GM12878 (cell line): Measurements from ENCODE around the gene KCNJ16. TPM values are rescaled to one million over a fixed set of nuclear protein-coding genes. Genes with fewer than 3 reads are reported as not detected.

Experiments used
- ATAC-seq: fragments of 200-7000 bp; cut with Tn5 transposase; 3 replicates; pipeline ENCODE4 v1.9.1; 2020; ENCODE audit warnings: mild to moderate bottlenecking, moderate library complexity
- BruUV-seq: library from RNA; stranded (reverse); fragments of 400-500 nt; replicated peaks from 2 replicates; lab custom pipeline; 2021; lab: Mats Ljungman, UMichigan
- CTCF ChIA-PET: fragments of 300-600 bp; sonication (Branson Sonifier 250); formaldehyde crosslinking; extraction: SDS; loops from one replicate; lab custom pipeline; 2021; ENCODE audit warnings: inconsistent platforms; lab: Yijun Ruan, JAX
- POLR2A ChIA-PET: fragments of 350-600 bp; formaldehyde crosslinking; extraction: SDS; loops from one replicate; lab custom pipeline; 2021; ENCODE audit warnings: inconsistent platforms; lab: Charles Lee
- RAD21 ChIA-PET: fragments of 300-600 bp; sonication (Branson Sonifier 250); formaldehyde crosslinking; loops from one replicate; lab custom pipeline; 2023; ENCODE audit warnings: antibody characterized with exemption; ENCODE audit not compliant: unreplicated experiment; lab: Charles Lee
- SMC1A ChIA-PET: fragments of 300-600 bp; sonication (Branson Sonifier 250); formaldehyde crosslinking; loops from one replicate; lab custom pipeline; 2023; ENCODE audit not compliant: unreplicated experiment, uncharacterized antibody; lab: Charles Lee
- DNase-seq: peaks from one replicate; pipeline ENCODE4 v3.0.0-alpha.2; 2011; ENCODE audit warnings: low read depth, low spot score
- FAIRE-seq: peaks from 3 replicates; lab custom pipeline; 2011; peaks lifted over from hg19 to GRCh38; lab: Jason Lieb, UNC
- H2AFZ ChIP-seq: 2 replicates; pipeline ENCODE4 v1.6.0; 2011; ENCODE audit warnings: low read depth, low read length, control low read depth; ENCODE audit not compliant: control insufficient read depth
- H3K27ac ChIP-seq: 2 replicates; pipeline ENCODE4 v1.5.1; 2011; ENCODE audit warnings: control low read depth; ENCODE audit not compliant: control insufficient read depth, insufficient read depth
- H3K27me3 ChIP-seq, 2 experiments: replicated peaks in 1 of 2; 2 replicates each; pipeline versions ENCODE4 v1.6.0 to v1.6.1; 2011; ENCODE audit warnings: low read length in 1 of 2; ENCODE audit not compliant: control insufficient read depth in 2 of 2, insufficient read depth in 2 of 2
- H3K36me3 ChIP-seq, 2 experiments: 2 replicates each; pipeline ENCODE4 v1.5.1; 2011; ENCODE audit warnings: low read length in 1 of 2; ENCODE audit not compliant: control insufficient read depth in 2 of 2, insufficient read depth in 2 of 2
- H3K4me1 ChIP-seq: 2 replicates; pipeline ENCODE4 v1.6.1; 2011; ENCODE audit warnings: mild to moderate bottlenecking, low read length, moderate library complexity, mixed read lengths; ENCODE audit not compliant: control insufficient read depth, insufficient read depth
- H3K4me2 ChIP-seq: 2 replicates; pipeline ENCODE4 v1.6.0; 2011; ENCODE audit warnings: control low read depth; ENCODE audit not compliant: control insufficient read depth, insufficient read depth
- H3K4me3 ChIP-seq: fragments of 200-600 bp; sonication (generic); 2 replicates; pipeline ENCODE4 v1.5.1; 2016
- H3K79me2 ChIP-seq: 2 replicates; pipeline ENCODE4 v1.6.0; 2011; ENCODE audit warnings: low read length; ENCODE audit not compliant: control insufficient read depth, insufficient read depth
- H3K9ac ChIP-seq: 2 replicates; pipeline ENCODE4 v1.8.0; 2011; ENCODE audit warnings: low read length, control low read depth, mixed read lengths; ENCODE audit not compliant: control insufficient read depth, insufficient read depth
- H3K9me3 ChIP-seq: replicated peaks from 3 replicates; pipeline ENCODE4 v1.5.1; 2011; ENCODE audit warnings: mild to moderate bottlenecking, low read length; ENCODE audit not compliant: control insufficient read depth, insufficient read depth
- H4K20me1 ChIP-seq: 2 replicates; pipeline ENCODE4 v1.6.0; 2011; ENCODE audit not compliant: control insufficient read depth, insufficient read depth
- CHD4 ChIP-seq: fragments of 200-600 bp; sonication (generic); IDR thresholded peaks from 2 replicates; pipeline ENCODE4 v1.6.1; 2016; ENCODE audit warnings: mild to moderate bottlenecking
- ESRRA ChIP-seq: IDR thresholded peaks from 2 replicates; pipeline ENCODE4 v1.6.1; 2012; ENCODE audit warnings: mild to moderate bottlenecking, low read length, improper control_type of control experiment
- GABPA ChIP-seq: IDR thresholded peaks from 2 replicates; pipeline ENCODE4 v1.6.1; 2014; ENCODE audit warnings: antibody characterized with exemption, low read depth, mild to moderate bottlenecking, inconsistent platforms
- HCFC1 ChIP-seq: fragments of 150-350 bp; IDR thresholded peaks from 2 replicates; pipeline ENCODE4 v1.6.1; 2014; ENCODE audit warnings: low read length
- IKZF2 ChIP-seq, 2 experiments: fragments of 450-650 bp; IDR thresholded peaks; 2 replicates each; pipeline ENCODE4 v1.6.1; 2017; ENCODE audit warnings: mild to moderate bottlenecking in 2 of 2, moderate library complexity in 2 of 2
- MTA2 ChIP-seq: fragments of 450-650 bp; IDR thresholded peaks from 2 replicates; pipeline ENCODE4 v1.6.1; 2016; ENCODE audit warnings: low read depth, mild to moderate bottlenecking, moderate library complexity
- POLR2A ChIP-seq: IDR thresholded peaks from 2 replicates; pipeline ENCODE4 v1.6.1; 2011; ENCODE audit warnings: low read depth, mild to moderate bottlenecking, low read length
- POLR2AphosphoS2 ChIP-seq: IDR thresholded peaks from 2 replicates; pipeline ENCODE4 v1.6.1; 2011; ENCODE audit warnings: low read depth, mild to moderate bottlenecking, low read length, improper control_type of control experiment, moderate library complexity
- SUZ12 ChIP-seq: fragments of 200-600 bp; sonication (generic); IDR thresholded peaks from one replicate; pipeline ENCODE4 v1.6.1; 2018; ENCODE audit warnings: antibody characterized with exemption, mild to moderate bottlenecking; ENCODE audit not compliant: unreplicated experiment
- TCF7 ChIP-seq: IDR thresholded peaks from 2 replicates; pipeline ENCODE4 v1.6.1; 2014; ENCODE audit warnings: antibody characterized with exemption, borderline replicate concordance
- YY1 ChIP-seq: IDR thresholded peaks from 2 replicates; pipeline ENCODE4 v1.6.1; 2011; ENCODE audit warnings: low read depth, mild to moderate bottlenecking, low read length
- ZNF207 ChIP-seq: fragments of 450-650 bp; IDR thresholded peaks from 2 replicates; pipeline ENCODE4 v1.6.1; 2014; ENCODE audit warnings: antibody characterized with exemption, mild to moderate bottlenecking, borderline replicate concordance
- ZSCAN29 ChIP-seq: fragments of 450-650 bp; IDR thresholded peaks from 2 replicates; pipeline ENCODE4 v1.6.1; 2017; ENCODE audit warnings: mild to moderate bottlenecking, moderate library complexity
- WGBS: methylation state at CpG from one replicate; pipeline ENCODE4 v1.1.6; 2016; ENCODE audit warnings: low lambda C conversion rate; ENCODE audit not compliant: insufficient replicate concordance, insufficient coverage; ENCODE audit errors: missing lambda C conversion rate; 5-methylcytosine and 5-hydroxymethylcytosine counted together
- in situ Hi-C: fragments of 300-500 bp; cut with MboI; formaldehyde crosslinking; loops from 9 replicates; pipeline ENCODE4 v1.14.3; 2018; ENCODE audit warnings: mixed read lengths
- intact Hi-C: fragments of 100-400 bp; cut with micrococcal nuclease; formaldehyde crosslinking; loops from one replicate; pipeline ENCODE4 v1.14.2; 2022; ENCODE audit not compliant: unreplicated experiment
- polyA plus RNA-seq, 11 experiments: library from polyadenylated mRNA; depleted of rRNA in 4 of 11; unstranded in 6 of 11; stranded (reverse) in 5 of 11; fragments of >200 nt; fragmentation: Nextera tagmentation in 4 of 11; fragmentation: Illumina TruSeq in 1 of 11; extraction: Ambion mirVana in 4 of 11; extraction: Trizol in 1 of 11; gene quantifications; 1 replicate in 1 of 11; 2 replicates in 10 of 11; pipeline versions ENCODE4 v1.2.1 to v1.2.3, GENCODE V29; 2011 to 2016; ENCODE audit warnings: inconsistent platforms in 2 of 11, missing spikeins in 2 of 11, low read depth in 1 of 11
- total RNA-seq, 4 experiments: library from RNA; depleted of rRNA in 3 of 4; stranded (reverse); fragments of >200 nt in 3 of 4; fragmentation: Illumina TruSeq in 1 of 4; extraction: Trizol in 1 of 4; gene quantifications; 2 replicates each; pipeline versions ENCODE4 v1.2.1 to v1.2.3, GENCODE V29; 2013 to 2021
- TF ChIP-seq, protein P1 (sequence below): IDR thresholded peaks from 2 replicates; pipeline ENCODE4 v1.6.1; 2012; ENCODE audit warnings: mild to moderate bottlenecking, low read depth, low read length
- TF ChIP-seq, protein P2 (sequence below): IDR thresholded peaks from 2 replicates; pipeline ENCODE4 v1.6.1; 2012; ENCODE audit warnings: low read length, inconsistent platforms
- TF ChIP-seq, protein P3 (sequence below): fragments of 450-650 bp; IDR thresholded peaks from 2 replicates; pipeline ENCODE4 v1.6.1; 2016; ENCODE audit warnings: mild to moderate bottlenecking, moderate library complexity, borderline replicate concordance

Gene KCNJ16
- total and polyA plus RNA-seq, 10 of the 15 experiments (the other 5 are each of a cell fraction or from before 2014, with no cell fraction given), result 0.08 to 0.24 (median 0.20) TPM; not detected in 7

DNA sequence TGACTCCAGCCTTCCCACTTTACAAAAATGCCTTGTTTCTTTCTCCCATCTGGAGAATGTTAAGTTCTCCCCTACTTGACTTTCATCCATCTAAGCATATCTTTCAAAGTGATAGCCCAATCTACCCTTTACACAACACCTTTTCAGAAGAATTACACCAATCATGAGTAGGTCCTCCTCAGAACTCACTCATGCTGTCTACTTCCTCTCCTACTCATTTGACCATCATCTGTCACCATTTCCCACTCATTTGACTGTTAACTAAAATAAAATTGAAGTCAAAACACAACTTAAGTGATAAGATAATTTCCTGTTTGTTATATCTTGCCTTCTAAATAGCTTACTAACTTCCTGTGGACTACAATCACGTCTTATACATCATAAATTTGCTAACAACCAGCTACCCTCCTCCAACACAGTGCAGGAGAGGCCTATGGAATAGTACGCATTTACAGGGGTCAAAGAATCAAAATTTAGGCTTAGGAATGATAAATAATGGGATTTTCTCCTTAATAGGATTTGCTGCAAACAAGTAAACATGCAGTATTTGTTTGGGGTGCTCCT is 16.1 kb downstream of the KCNJ16 start (continued):
- TF ChIP-seq, protein P1, sequence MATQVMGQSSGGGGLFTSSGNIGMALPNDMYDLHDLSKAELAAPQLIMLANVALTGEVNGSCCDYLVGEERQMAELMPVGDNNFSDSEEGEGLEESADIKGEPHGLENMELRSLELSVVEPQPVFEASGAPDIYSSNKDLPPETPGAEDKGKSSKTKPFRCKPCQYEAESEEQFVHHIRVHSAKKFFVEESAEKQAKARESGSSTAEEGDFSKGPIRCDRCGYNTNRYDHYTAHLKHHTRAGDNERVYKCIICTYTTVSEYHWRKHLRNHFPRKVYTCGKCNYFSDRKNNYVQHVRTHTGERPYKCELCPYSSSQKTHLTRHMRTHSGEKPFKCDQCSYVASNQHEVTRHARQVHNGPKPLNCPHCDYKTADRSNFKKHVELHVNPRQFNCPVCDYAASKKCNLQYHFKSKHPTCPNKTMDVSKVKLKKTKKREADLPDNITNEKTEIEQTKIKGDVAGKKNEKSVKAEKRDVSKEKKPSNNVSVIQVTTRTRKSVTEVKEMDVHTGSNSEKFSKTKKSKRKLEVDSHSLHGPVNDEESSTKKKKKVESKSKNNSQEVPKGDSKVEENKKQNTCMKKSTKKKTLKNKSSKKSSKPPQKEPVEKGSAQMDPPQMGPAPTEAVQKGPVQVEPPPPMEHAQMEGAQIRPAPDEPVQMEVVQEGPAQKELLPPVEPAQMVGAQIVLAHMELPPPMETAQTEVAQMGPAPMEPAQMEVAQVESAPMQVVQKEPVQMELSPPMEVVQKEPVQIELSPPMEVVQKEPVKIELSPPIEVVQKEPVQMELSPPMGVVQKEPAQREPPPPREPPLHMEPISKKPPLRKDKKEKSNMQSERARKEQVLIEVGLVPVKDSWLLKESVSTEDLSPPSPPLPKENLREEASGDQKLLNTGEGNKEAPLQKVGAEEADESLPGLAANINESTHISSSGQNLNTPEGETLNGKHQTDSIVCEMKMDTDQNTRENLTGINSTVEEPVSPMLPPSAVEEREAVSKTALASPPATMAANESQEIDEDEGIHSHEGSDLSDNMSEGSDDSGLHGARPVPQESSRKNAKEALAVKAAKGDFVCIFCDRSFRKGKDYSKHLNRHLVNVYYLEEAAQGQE, result no peak
- TF ChIP-seq YY1, result no peak
- TF ChIP-seq, protein P2, sequence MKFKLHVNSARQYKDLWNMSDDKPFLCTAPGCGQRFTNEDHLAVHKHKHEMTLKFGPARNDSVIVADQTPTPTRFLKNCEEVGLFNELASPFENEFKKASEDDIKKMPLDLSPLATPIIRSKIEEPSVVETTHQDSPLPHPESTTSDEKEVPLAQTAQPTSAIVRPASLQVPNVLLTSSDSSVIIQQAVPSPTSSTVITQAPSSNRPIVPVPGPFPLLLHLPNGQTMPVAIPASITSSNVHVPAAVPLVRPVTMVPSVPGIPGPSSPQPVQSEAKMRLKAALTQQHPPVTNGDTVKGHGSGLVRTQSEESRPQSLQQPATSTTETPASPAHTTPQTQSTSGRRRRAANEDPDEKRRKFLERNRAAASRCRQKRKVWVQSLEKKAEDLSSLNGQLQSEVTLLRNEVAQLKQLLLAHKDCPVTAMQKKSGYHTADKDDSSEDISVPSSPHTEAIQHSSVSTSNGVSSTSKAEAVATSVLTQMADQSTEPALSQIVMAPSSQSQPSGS, result no peak
- TF ChIP-seq IKZF2 (IDR thresholded peaks at IDR 0.05), result no peak
- TF ChIP-seq MTA2, result no peak

DNA sequence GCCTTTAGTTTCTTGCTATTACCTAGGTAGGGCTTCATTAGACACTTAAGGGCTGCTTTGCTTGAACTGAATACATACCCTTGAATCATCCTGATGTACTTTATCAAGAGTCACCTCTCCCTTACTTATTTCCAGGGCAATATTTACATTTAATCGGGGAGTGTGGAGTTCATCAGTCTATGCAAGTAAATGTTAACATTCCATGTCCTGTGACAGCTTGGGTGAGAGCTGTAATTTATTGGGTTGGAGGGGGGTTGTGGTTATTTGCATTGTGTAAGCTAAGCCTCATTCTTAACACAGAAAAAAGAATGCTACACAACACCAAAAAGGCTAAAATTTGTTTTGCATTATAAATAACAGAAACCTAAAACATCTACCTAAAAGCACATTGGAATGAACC is 16.7 kb downstream of the KCNJ16 start:
- CTCF ChIA-PET, result no interaction called here
- Histone ChIP-seq H3K79me2 (no peaks in the 10 kb centered on the region), H3K36me3 (no peaks in the 10 kb centered on the region), H4K20me1 (no peaks in the 10 kb centered on the region), H3K4me1 (no peaks in the 10 kb centered on the region), H3K4me2 (no peak overlapping the region), H3K9ac (no peak overlapping the region), H2AFZ (no peak overlapping the region), H3K27me3 (no peaks in the 10 kb centered on the region), H3K4me3 (no peak overlapping the region), H3K27ac (no peak overlapping the region), H3K9me3 (no peaks in the 10 kb centered on the region)
- no peak for ATAC-seq
- RAD21 ChIA-PET, result no interaction called here
- FAIRE-seq, result no peak
- intact Hi-C loops, result loop anchor here (10.0 kb wide), 1 partner anchor 63 kb away; no protein-coding TSS in a partner anchor
- BruUV-seq, result no TSS peak
- POLR2A ChIA-PET, result no interaction called here
- in situ Hi-C loops, result no loop called here
- SMC1A ChIA-PET, result no interaction called here
- 5% methylated on average over 1 of the region's 1 CpG for WGBS
- no peak for DNase-seq
- TF ChIP-seq POLR2A (no peak), SUZ12 (no peak), ZNF207 (no peak), CHD4 (no peak), HCFC1 (no peak), POLR2AphosphoS2 (no peak), GABPA (no peak), ZSCAN29 (no peak), TCF7 (no peak), ESRRA (no peak)
- TF ChIP-seq, protein P3, sequence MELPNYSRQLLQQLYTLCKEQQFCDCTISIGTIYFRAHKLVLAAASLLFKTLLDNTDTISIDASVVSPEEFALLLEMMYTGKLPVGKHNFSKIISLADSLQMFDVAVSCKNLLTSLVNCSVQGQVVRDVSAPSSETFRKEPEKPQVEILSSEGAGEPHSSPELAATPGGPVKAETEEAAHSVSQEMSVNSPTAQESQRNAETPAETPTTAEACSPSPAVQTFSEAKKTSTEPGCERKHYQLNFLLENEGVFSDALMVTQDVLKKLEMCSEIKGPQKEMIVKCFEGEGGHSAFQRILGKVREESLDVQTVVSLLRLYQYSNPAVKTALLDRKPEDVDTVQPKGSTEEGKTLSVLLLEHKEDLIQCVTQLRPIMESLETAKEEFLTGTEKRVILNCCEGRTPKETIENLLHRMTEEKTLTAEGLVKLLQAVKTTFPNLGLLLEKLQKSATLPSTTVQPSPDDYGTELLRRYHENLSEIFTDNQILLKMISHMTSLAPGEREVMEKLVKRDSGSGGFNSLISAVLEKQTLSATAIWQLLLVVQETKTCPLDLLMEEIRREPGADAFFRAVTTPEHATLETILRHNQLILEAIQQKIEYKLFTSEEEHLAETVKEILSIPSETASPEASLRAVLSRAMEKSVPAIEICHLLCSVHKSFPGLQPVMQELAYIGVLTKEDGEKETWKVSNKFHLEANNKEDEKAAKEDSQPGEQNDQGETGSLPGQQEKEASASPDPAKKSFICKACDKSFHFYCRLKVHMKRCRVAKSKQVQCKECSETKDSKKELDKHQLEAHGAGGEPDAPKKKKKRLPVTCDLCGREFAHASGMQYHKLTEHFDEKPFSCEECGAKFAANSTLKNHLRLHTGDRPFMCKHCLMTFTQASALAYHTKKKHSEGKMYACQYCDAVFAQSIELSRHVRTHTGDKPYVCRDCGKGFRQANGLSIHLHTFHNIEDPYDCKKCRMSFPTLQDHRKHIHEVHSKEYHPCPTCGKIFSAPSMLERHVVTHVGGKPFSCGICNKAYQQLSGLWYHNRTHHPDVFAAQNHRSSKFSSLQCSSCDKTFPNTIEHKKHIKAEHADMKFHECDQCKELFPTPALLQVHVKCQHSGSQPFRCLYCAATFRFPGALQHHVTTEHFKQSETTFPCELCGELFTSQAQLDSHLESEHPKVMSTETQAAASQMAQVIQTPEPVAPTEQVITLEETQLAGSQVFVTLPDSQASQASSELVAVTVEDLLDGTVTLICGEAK, result no peak
